Inflammatory macrophage treated with lipopolysaccharide for 4 hours (primary cell): Measurements from ENCODE around the gene CARD19.

ENCODE experiments used
- DNase-seq: peaks from one replicate; pipeline ENCODE4 v3.0.0-alpha.2; 2020

CARD19 gene, protein sequence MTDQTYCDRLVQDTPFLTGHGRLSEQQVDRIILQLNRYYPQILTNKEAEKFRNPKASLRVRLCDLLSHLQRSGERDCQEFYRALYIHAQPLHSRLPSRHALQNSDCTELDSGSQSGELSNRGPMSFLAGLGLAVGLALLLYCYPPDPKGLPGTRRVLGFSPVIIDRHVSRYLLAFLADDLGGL

DNA sequence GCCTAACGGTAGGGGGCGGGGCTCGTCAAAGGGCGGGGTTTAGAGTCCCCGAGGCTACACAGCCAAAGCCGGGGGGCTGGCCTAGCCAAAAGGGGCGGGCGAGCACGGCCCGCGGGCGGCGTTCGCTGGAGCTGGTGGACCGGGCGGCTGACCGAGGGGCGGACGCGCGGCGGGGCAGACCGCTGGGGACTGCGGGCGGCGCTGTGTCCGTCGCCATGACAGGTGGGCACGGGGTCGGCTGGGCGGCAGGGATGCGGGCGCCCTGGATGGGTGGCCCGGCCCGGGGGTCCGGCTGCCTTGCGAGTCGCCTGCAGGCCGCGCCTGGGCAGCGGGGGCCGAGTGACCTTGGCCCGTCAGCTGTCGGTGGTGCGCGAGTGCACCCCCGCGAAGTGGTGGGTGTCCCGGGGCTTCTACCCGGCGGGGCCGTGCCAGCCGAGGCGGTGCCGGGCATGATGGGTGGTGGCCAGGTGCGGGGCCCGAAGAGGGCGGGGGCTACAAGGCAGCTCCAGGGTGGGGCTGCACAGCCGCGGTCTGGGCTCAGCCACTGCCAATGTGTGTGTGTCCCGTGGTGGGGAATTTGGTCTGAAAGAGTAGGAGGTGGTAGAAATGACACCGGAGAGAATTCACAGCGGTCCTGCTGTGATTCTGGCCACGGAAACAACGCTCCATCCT lies at the start of gene CARD19:
Gene CARD19, plus strand, starts transcription at position 87 of the 672 bp plus-strand sequence. Its CDS starts 129 bp downstream, at position 216.
- peak; percentile 55 for DNase-seq

DNA sequence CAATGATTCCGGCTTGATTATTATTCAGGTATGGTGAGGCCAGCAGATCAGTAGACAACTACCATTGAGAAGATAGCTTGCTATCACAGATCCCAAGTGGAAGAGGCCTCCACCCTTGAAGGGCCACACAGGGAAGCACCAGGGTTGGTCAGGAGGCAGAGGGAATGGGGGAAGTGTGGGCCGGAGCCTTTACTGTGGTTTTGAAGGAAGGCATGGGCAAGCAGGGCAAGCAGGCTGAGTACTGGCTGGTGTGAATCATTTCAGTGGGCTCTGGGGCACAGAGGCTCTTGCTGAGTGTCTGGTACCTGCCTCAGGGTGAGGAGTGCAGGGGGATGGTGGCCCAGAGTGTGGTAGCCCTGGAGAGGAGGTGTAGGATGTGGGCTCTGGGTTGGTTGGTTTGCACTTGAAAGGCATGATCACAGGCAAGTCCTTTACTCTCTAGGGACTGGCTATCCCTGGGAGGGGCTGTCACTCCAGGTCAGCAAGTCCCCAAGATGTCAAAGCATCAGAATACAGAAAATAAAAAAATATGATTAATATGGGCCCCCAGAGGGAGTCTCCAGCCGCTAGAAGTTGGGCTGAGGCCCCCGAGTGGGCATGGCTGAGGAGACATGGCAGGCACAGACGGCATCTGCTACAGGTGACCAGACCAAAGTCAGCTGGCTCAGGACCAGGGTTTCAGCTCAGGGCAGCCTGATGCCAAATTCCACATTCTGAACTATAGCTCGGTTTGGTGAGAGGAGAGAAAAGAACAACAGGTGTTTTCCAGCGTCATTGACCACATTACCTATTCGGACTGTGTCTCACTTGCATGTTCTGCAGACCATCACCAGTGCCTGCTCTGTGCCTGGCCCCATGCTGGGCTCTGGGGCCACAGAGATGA lies 47.2 kb upstream of the CARD19 start:
- DNase-seq: no peak

DNA sequence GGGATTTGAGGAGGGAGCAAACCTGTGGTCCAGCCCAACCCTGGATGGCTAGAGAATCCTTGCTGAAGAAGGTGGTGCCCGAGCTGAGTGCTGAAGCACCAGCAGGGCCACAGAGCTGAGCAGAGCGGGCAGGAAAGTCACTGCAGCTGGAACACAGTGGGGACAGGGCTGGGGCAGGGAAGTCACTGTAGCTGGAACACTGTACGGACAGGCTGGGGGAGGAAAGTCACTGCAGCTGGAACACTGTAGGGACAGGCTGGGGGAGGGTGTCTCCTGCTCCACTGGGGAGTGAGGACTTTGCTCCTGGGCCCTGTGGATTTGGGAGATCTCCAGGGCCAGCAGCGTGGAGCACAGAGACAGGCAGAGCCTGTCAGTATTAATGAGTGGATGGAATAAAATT lies 46.5 kb upstream of the CARD19 start:
- no peak for DNase-seq

DNA sequence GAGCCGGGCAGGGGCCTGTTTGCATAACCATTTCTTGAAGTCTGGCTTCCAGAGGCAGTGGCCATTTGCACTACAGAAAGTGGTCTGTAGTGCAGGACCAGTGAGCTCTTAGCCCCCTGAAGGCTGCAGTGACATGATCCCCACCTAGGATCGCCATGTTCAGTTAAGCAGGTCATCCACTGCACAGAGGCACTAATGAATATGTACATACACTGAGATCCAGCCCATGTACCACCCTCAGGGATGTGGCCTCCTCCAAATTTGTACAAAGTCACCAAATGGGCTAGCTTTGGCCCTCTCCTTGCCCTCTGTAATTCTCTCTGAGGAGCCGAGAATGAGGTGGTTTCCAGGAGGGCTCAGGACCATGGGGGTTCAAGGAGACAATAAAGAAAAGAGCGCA lies 45.8 kb upstream of the CARD19 start:
- DNase-seq: no peak

DNA sequence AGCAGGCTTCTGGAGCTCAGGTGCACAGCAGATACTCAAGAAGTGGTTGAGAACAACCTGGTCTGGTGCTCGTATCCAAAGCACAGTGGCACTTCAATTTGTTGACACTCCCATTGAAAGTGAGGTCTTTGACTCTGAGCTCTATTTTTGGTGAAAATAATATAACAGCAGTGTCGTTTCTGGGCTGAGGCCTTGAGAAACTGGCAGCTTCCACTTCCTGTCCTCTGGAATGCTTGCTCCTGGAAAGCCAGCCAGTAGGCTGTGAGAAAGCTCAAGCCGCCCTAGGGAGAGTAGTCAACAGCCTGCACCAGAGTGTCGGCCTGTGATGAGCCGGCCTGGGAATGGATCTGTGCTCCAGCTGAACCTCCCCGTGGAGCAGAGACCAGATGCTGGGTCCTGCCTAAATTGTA lies 44.3 kb upstream of the CARD19 start:
- DNase-seq: no peak

DNA sequence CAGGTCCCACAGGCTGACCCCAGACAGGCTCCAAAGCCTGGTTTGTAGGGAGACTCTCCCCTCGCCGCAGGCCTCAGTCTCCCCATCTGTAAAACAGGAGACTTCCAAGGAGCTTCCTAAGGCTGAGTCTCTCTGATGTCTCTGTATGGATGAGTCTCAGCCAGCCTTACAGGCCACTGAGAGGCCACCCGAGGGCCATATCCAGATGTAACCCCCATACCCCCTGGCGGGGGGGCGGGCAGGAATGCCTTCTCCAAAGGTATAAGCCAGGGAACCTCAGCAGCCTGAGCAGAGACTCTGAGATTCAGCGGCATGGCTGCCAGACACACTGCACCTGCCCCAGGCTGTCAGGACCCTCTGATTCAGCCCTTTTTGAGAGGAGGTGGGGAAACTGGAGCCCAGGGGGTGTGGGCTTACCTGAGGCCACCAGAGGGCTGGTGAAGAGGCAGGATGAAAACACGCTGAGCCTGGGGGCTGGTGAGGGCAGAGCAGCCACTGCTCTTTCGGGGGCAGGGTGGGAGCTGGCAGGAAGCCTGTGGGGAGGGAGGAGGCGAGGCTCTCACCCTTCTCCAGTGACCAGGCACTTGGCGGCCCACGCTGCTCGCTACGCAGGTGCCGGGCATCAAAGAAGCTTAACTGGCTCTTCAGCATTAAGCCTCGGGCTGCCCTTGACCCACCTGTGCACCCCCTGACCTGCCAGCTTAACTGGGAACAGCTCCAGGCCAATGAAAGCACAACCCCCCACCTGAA lies 43.1 kb upstream of the CARD19 start:
- DNase-seq: no peak

DNA sequence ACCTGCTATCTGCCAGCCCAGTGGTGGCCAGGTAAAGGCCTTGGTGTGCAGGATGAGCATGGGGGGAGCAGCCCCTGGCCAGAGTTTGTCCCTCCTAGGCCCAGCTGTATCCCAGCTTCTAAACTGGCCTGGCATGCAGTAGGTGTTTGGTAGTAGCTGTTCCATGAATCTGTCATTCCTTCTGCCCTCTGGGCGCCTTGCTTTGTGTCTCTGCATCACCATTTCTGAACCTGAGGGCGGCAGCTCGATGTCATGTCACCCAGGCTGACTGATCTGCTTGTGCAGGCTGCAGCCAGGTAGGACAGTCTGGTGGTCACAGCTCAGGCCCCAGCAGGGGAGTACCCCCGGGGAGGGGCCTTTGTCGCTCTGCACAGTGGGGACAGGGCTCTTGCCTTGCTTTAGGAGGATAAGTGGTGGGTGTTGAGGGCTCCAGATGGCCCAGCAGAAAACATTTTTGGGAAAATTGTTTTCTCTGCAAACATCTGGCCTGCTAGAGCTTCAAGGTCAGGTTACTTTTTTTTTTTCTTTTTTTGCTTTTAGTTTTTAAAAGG lies 42.2 kb upstream of the CARD19 start:
- no peak for DNase-seq

DNA sequence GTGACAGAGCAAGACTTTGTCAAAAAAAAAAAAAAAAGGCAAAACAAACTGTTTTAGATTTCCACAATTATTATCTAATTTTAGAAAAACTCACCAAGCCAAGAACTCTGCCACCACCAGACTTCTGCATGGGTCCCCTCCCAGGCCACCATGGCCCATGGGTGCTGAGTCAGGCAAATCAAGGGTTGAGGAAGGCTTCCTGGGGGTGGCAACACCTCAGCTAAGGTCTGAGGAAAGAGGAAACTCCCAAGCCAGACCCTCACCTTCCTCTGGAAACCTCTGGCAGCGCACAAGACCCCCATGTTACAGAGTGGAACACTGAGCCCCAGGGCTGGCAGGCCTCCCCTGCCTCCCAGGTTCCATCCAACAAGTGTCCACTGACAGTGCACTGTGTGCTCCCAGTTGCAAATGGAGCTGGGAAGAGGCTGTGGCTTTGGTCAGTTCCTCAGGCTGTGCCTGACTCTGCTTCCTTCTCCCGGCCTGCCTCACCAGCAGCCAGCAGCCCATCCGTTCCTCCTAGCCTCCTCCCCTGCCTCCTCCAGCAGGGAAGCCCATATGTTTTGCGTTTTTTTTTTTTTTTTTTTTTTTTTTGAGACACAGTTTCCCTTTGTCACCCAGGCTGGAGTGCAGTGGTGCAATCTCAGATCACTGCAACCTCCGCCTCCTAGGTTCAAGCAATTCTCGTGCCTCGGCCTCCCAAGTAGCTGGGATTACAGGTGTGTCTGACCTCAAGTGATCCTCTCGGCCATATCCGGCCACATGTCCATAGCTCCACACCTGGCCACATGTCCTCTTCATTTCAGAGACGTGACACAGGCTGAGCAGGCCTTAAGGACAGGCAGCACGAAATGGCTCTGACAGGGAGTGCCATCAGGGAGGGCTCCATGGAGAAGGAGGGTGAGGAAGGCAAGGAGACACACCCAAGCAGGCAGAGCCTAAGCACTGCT lies 41.0 kb upstream of the CARD19 start:
- DNase-seq: peak; percentile 48

DNA sequence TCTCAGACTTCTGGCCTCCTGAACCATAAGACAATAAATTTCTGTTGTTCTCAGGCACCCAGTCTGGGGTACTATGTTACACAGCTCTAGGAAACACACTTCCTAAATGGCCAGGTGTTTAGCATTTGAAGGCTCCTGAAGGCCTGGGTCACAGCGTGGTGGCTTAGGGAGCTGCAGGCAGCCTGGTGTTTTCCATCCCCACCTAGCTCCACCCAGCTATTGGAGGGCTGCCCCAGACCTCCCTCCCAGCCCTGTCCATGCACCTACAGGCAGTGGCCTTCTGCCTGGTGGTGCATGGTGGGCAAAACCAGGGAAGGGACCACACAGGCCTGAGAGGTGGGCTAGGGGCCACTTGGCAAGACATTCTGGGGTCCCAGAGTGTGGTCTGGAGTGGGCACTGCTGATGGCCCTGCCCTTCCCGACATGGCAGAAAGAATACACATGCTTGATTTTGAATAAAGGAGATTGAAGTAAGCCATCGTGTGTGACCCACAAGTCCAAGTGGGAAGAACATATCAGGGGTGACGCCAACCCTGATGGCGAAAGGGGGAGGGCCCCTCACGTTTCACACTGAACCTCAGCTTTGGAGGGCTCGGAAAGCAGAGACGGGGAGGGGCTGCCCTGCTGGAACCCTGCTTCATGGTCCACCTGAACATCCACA lies 38.8 kb upstream of the CARD19 start:
- no peak for DNase-seq

DNA sequence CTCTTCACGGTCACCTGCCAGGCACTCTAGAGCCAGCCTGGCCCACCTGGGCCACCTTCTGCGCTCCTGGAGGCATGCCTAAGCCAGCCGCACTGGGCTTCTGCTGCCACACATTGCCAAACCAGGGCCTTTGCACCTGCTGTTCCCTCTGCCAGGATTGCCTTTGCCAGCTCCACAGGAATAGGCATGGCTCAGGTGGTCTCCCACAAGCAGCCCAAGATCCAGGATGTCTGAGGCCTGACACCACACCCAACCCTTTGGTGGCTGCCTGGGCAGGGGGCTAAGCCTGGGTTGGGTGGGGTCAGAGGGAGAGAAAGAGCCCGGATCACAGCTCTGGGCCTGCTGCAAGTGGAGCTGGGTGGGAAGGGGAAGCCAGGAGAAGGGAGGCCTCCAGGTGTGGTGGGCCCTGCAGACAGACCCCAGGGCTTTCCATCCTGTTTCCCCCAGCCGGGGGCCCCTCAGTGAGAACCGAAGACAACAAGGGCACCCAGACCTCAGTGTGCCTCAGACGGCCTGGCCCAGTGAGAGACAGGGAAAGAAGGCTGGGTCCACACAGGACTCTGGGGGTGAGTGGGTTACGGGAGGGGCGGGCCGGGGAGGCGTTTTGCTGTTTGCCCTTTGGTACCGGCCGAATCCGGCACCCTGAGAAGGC lies 38.2 kb upstream of the CARD19 start:
- no peak for DNase-seq

DNA sequence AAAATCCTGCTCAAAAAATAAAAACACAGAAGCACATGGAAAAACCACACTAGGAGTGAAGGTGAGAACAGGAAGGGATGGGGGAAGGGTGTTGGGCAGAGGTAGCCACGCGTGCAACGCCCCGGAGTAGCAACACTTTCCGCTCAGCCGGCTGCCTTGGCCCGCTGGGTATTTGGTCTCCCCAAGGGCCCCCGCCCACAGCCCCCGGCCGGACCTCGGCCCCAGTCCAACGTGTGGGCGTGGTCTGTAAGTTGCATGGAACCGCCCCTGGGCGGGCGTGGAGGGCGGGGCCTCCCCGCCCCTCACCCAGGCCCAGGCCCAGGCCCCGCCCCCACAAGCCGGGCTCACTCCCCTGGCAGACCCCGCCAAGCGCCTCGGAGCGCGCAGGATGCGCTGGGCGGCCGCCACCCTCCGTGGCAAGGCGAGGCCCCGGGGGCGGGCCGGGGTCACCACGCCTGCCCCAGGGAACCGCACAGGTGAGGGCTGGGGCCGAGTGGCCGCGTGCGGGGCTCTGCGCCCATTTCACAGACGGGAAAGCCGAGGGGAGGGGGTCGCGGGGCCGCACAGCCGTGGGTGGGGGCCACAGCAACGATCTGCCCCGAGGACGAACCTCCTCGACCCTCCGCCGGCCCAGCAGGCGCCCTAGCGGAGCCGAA lies 37.5 kb upstream of the CARD19 start, which contains the start of gene SUSD3:
Gene SUSD3, plus strand, starts transcription at position 347 of the 656 bp plus-strand sequence. Its CDS starts 42 bp downstream, at position 389.
- DNase-seq: peak; percentile 35

DNA sequence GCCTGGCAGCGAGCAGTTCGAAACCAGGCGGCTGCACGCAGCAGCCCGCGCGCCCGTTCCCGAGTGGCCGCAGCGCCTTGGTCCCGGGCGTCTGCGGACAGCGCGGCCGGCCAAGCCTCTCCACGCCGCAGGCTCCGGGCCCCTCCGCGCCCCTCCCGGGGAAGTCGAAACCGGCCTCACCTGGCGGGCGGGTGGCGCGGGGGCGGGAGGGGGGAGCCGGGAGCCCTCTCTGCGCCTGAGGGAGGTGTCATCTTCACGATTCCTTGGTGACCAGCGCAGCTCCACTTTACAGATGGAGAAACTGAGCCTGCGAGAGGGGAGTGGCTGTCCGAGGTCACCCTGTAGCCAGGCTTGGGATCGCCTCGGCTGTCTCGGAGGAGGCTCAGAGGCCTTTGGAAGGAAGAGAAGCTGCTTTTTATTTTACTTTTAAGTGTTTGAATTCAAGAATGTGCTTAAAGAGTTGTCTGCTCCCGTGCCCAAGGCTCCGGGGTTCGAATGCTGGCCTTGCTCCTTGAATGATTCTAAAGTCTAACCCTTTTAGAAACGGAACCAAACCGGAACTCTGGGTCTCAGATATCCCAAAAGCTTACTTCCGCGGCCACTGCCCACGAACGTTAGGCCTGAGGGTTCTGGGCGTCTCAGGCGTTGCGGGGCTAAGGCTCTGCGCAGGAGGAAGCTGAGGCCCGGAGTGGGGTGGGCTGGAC lies 36.9 kb upstream of the CARD19 start:
- peak; percentile 49 for DNase-seq

DNA sequence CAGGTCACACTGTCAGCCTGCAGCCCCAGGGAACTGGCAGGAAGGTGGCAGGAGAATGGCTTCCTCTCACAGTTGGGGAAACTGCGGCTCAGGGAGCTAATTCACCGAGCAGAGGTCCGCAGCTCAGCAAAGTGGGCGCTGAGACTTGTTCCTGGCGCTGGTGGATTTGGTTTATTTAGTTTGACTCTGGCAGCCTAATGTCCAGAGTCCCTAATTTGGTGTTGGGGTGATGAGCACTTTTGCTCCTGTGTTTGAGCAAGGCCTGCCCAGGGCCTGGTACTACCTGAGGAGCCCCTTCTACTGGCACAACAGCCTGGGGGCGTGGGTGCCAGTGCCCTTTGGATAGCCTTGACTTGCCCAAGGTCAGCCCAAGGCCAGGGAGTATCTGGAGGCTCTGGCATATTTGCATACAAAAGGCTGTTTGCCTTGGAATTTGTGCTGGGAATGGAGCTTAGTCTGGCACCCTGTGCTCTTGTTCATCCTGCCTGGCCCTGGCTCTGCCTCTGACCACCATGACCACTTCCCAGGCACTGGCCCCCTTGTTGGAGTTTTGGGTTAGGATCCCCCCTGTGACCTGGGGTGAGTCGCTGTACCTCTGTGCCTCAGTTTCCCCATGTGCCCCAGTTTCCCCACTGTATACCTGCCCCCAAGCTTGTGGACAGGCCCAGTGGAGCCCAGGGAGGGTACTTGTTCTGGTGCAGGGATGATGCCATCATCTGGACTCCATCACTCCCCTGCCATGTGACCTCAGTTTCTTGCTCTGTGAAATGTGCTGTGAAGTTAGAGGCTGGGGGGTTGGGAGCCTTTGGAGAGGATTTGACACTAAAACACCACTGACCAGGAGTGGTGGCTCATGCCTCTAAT lies 36.1 kb upstream of the CARD19 start:
- DNase-seq: no peak

DNA sequence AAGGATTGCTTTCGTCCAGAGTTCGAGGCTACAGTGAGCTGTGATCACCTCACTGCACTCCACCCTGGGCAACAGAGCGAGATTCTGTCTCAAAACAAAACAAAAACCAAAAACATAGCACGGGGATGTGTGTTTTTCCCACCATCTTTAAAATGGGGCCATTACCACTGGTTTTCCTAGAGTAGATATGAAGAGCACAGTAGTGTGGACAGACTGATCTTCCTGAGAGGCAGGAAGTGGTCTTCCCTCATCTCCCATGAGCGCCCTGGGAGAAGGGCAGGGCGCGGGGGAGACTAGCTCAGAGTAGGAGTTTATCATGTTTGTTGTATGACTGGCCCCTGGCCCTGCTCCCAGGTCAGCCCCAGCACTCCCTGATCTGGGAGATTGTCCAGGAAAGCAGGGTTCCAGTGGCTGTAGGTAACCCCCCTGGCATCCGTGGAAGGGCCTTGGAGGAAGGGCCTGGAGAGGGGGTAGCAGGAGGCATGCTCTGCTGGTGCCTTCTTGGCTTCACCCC lies 35.2 kb upstream of the CARD19 start:
- DNase-seq: peak; percentile 22

DNA sequence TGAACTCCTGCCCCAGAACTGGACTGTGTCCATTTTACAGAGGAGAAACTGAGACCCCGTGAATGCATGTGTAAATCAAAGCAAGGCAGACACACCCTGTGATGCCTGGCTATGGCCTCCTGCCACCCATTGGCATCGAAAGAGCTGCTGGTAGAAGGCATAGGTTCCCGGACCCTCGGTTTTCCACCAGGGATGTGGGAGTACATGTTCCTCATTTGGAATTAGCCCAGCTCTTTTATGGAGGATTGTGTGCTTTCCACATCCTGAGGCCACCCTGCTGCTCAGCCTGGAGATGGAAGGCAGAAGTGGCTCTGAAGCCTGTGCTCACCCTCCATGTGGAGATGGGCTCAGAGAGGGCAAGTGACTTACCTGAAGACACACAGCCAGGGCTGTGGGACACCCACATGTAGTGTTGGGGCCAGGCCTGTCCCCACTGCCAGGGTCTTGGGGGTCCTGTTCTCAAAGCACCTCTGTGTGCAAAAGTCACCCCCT lies 34.7 kb upstream of the CARD19 start:
- DNase-seq: no peak

DNA sequence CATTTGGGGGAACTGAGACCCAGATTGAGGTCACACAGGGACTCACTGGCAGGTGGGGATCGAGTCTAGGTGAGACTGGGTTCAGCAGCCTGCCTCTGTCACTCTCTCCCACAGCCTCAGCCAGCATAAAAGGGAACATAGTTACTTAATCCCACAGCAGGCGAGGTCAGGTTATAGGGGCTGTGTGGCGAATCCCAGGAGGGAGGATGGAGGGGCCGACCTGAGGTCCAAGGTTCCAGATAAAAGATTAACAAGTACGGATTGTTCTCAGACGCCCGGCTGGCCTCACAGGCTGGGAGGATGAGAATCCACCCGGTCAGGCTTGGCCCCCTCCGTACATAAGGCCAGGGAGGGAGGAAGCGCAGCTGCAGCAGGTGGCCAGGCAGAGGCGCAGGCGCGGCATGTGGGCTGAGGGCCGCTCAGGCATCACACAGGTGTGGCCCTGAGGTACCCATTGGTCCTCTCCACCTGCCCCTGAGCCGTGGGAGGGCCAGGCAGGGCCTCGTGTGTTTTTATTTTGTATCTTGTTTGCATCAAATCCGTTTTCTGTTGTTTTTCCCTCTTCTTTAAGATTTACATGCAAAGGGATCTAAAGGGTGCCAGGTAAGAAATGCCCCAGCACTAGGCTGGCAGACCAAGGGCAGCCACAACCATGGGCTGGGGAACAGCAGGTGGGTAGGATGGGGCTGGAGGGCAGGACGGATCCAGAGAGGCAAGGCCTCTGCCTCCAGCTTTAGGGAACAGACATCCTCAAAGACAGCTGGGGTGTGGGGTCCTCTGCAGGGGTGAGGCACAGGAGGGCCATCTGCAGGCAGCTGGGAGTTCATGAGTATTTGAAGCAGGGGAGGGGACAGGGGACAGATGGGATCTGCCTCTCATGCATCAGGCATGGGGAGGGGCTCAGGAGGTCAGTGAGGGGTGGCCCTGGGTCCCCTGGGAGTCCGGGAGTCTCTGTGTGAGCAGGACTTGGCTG lies 33.9 kb upstream of the CARD19 start:
- no peak for DNase-seq
